H1 (cell line): ENCODE results near the gene OR10G7. TPM values are rescaled to one million over a fixed set of nuclear protein-coding genes. Genes with fewer than 3 reads are reported as not detected.

Experiments used
- GTF2F1 ChIP-seq: IDR thresholded peaks from 2 replicates; pipeline ENCODE4 v1.6.1; 2012; ENCODE audit warnings: low read depth, low read length, improper control_type of control experiment, borderline replicate concordance
- HDAC2 ChIP-seq, 2 experiments: fragments of 300-600 bp in 1 of 2; sonication (generic) in 1 of 2; IDR thresholded peaks; 2 replicates each; pipeline ENCODE4 v1.6.1; 2011 to 2012; ENCODE audit warnings: low read depth in 2 of 2, low read length in 2 of 2, mild to moderate bottlenecking in 2 of 2, moderate library complexity in 2 of 2, borderline replicate concordance in 1 of 2, inconsistent platforms in 1 of 2
- JUND ChIP-seq: IDR thresholded peaks from 2 replicates; pipeline ENCODE4 v1.6.1; 2011; ENCODE audit warnings: mild to moderate bottlenecking, improper control_type of control experiment, low read length
- SRF ChIP-seq: IDR thresholded peaks from 2 replicates; pipeline ENCODE4 v1.6.1; 2011; ENCODE audit warnings: mild to moderate bottlenecking, low read depth, low read length, moderate library complexity
- polyA plus RNA-seq, 7 experiments: library from polyadenylated mRNA; depleted of rRNA in 3 of 7; stranded (reverse) in 5 of 7; unstranded in 2 of 7; fragments of >200 nt in 5 of 7; fragments of 200-250 nt in 2 of 7; gene quantifications; 1 replicate in 5 of 7; 2 replicates in 1 of 7; 4 replicates in 1 of 7; pipeline versions ENCODE4 v1.2.1 to v1.2.3, GENCODE V29; 2011 to 2013; ENCODE audit warnings: missing spikeins in 2 of 7, mixed read lengths in 2 of 7
- total RNA-seq: library from RNA; stranded (reverse); fragmentation: NEBNext Ultra II Directional; extraction: Animal tissue kit (Norgen Biotek cat#: 25700); gene quantifications from 2 replicates; pipeline ENCODE4 v1.2.1, GENCODE V29; 2021
- TF ChIP-seq, protein P1 (sequence below): fragments of 300-600 bp; sonication (generic); IDR thresholded peaks from 2 replicates; pipeline ENCODE4 v1.7.1; 2012; ENCODE audit warnings: low read length, moderate library complexity, mild to moderate bottlenecking, inconsistent platforms; ENCODE audit not compliant: insufficient replicate concordance

Gene OR10G7
- total and polyA plus RNA-seq, 2 of the 8 experiments (the other 6 are each of a cell fraction or from before 2014, with no cell fraction given), result not detected

DNA sequence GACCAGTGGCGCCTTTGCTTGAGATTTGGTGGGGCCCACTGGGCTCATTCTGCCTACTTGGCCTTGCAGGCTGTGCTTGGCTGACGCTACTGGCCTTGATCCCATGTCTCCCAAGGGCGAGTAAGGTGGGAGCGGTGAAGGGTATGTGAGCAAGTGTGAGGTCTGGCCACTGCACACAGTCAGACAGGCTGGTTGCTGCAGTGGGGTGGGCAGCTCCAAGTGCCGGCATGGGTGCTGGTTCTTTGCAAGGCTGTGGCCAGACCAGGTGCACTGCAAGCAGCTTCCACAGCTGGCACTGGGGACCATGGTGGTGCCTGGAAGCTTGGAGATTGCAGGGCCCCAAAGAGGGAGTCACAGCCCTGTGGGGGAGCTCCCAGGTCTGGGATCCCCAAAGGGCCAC, 33.4 kb upstream of the OR10G7 start (continued):
- no peak for TF ChIP-seq JUND
- TF ChIP-seq SRF, result no peak
- no peak for TF ChIP-seq HDAC2 (IDR thresholded peaks at IDR 0.05; ENCODE audit: borderline replicate concordance in 1 of 2, low read depth in 2 of 2, low read length in 2 of 2)
- no peak for TF ChIP-seq GTF2F1
- TF ChIP-seq, protein P1, sequence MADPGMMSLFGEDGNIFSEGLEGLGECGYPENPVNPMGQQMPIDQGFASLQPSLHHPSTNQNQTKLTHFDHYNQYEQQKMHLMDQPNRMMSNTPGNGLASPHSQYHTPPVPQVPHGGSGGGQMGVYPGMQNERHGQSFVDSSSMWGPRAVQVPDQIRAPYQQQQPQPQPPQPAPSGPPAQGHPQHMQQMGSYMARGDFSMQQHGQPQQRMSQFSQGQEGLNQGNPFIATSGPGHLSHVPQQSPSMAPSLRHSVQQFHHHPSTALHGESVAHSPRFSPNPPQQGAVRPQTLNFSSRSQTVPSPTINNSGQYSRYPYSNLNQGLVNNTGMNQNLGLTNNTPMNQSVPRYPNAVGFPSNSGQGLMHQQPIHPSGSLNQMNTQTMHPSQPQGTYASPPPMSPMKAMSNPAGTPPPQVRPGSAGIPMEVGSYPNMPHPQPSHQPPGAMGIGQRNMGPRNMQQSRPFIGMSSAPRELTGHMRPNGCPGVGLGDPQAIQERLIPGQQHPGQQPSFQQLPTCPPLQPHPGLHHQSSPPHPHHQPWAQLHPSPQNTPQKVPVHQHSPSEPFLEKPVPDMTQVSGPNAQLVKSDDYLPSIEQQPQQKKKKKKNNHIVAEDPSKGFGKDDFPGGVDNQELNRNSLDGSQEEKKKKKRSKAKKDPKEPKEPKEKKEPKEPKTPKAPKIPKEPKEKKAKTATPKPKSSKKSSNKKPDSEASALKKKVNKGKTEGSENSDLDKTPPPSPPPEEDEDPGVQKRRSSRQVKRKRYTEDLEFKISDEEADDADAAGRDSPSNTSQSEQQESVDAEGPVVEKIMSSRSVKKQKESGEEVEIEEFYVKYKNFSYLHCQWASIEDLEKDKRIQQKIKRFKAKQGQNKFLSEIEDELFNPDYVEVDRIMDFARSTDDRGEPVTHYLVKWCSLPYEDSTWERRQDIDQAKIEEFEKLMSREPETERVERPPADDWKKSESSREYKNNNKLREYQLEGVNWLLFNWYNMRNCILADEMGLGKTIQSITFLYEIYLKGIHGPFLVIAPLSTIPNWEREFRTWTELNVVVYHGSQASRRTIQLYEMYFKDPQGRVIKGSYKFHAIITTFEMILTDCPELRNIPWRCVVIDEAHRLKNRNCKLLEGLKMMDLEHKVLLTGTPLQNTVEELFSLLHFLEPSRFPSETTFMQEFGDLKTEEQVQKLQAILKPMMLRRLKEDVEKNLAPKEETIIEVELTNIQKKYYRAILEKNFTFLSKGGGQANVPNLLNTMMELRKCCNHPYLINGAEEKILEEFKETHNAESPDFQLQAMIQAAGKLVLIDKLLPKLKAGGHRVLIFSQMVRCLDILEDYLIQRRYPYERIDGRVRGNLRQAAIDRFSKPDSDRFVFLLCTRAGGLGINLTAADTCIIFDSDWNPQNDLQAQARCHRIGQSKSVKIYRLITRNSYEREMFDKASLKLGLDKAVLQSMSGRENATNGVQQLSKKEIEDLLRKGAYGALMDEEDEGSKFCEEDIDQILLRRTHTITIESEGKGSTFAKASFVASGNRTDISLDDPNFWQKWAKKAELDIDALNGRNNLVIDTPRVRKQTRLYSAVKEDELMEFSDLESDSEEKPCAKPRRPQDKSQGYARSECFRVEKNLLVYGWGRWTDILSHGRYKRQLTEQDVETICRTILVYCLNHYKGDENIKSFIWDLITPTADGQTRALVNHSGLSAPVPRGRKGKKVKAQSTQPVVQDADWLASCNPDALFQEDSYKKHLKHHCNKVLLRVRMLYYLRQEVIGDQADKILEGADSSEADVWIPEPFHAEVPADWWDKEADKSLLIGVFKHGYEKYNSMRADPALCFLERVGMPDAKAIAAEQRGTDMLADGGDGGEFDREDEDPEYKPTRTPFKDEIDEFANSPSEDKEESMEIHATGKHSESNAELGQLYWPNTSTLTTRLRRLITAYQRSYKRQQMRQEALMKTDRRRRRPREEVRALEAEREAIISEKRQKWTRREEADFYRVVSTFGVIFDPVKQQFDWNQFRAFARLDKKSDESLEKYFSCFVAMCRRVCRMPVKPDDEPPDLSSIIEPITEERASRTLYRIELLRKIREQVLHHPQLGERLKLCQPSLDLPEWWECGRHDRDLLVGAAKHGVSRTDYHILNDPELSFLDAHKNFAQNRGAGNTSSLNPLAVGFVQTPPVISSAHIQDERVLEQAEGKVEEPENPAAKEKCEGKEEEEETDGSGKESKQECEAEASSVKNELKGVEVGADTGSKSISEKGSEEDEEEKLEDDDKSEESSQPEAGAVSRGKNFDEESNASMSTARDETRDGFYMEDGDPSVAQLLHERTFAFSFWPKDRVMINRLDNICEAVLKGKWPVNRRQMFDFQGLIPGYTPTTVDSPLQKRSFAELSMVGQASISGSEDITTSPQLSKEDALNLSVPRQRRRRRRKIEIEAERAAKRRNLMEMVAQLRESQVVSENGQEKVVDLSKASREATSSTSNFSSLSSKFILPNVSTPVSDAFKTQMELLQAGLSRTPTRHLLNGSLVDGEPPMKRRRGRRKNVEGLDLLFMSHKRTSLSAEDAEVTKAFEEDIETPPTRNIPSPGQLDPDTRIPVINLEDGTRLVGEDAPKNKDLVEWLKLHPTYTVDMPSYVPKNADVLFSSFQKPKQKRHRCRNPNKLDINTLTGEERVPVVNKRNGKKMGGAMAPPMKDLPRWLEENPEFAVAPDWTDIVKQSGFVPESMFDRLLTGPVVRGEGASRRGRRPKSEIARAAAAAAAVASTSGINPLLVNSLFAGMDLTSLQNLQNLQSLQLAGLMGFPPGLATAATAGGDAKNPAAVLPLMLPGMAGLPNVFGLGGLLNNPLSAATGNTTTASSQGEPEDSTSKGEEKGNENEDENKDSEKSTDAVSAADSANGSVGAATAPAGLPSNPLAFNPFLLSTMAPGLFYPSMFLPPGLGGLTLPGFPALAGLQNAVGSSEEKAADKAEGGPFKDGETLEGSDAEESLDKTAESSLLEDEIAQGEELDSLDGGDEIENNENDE, result no peak
- TF ChIP-seq, all 59 proteins: peak for 0
